HepG2 (cell line): ENCODE measurements around the gene SKI.

Experiments used
- CEBPB ChIP-seq: IDR thresholded peaks from 2 replicates; pipeline ENCODE4 v1.6.1; 2011; ENCODE audit warnings: low read depth, low read length, improper control_type of control experiment, borderline replicate concordance
- KAT7 ChIP-seq: IDR thresholded peaks from 2 replicates; pipeline ENCODE4 v1.6.1; 2018; ENCODE audit warnings: borderline replicate concordance, missing compliant biosample characterization
- MIXL1 ChIP-seq: IDR thresholded peaks from 2 replicates; pipeline ENCODE4 v1.6.1; 2016
- NR1H2 ChIP-seq: sonication (generic); formaldehyde crosslinking; IDR thresholded peaks from 2 replicates; pipeline ENCODE4 v1.8.1; 2022; ENCODE audit warnings: low read depth, missing genetic modification reagents, borderline replicate concordance
- POLR2AphosphoS5 ChIP-seq: IDR thresholded peaks from 2 replicates; pipeline ENCODE4 v1.6.1; 2012; ENCODE audit warnings: low read depth, low read length
- RAD21 ChIP-seq: fragments of 450-650 bp; formaldehyde crosslinking; IDR thresholded peaks from 2 replicates; pipeline ENCODE4 v1.5.0; 2020; ENCODE audit warnings: mild to moderate bottlenecking
- SRSF1 ChIP-seq: fragments of 200-400 bp; formaldehyde crosslinking; optimal IDR thresholded peaks from 2 replicates; pipeline ENCODE3; 2017; ENCODE audit warnings: mild to moderate bottlenecking, low read depth, low read length, moderate library complexity
- TAF1 ChIP-seq: sonication (generic); formaldehyde crosslinking; IDR thresholded peaks from 2 replicates; pipeline ENCODE4 v1.4.0; 2020; ENCODE audit warnings: missing genetic modification reagents
- TBP ChIP-seq: sonication (generic); formaldehyde crosslinking; IDR thresholded peaks from 2 replicates; pipeline ENCODE4 v1.5.0; 2020; ENCODE audit warnings: missing genetic modification reagents
- ZBTB49 ChIP-seq: sonication (generic); formaldehyde crosslinking; IDR thresholded peaks from 2 replicates; pipeline ENCODE4 v1.4.0; 2020; ENCODE audit warnings: missing genetic modification reagents, borderline replicate concordance
- ZNF24 ChIP-seq: fragments of 450-650 bp; IDR thresholded peaks from 2 replicates; pipeline ENCODE4 v1.6.1; 2017; ENCODE audit warnings: antibody characterized with exemption, mild to moderate bottlenecking
- TF ChIP-seq, protein P1 (sequence below): sonication (generic); formaldehyde crosslinking; conservative IDR thresholded peaks from 2 replicates; pipeline ENCODE4 v1.4.0; 2020; ENCODE audit warnings: missing genetic modification reagents
- TF ChIP-seq, protein P2 (sequence below): IDR thresholded peaks from 2 replicates; pipeline ENCODE4 v1.6.1; 2012; ENCODE audit warnings: low read depth, low read length, improper control_type of control experiment
- TF ChIP-seq, protein P3 (sequence below): sonication (generic); formaldehyde crosslinking; IDR thresholded peaks from 2 replicates; pipeline ENCODE4 v1.5.0; 2020; ENCODE audit warnings: mild to moderate bottlenecking, missing genetic modification reagents, moderate library complexity

- TF ChIP-seq, protein P1, sequence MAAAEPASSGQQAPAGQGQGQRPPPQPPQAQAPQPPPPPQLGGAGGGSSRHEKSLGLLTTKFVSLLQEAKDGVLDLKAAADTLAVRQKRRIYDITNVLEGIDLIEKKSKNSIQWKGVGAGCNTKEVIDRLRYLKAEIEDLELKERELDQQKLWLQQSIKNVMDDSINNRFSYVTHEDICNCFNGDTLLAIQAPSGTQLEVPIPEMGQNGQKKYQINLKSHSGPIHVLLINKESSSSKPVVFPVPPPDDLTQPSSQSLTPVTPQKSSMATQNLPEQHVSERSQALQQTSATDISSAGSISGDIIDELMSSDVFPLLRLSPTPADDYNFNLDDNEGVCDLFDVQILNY: no peak
- no peak for TF ChIP-seq SRSF1
- no peak for TF ChIP-seq MIXL1 (CRISPR knock-in tag)
- no peak for TF ChIP-seq TAF1 (CRISPR knock-in tag)
- TF ChIP-seq RAD21 (CRISPR knock-in tag): no peak
- no peak for TF ChIP-seq NR1H2 (CRISPR knock-in tag)
- TF ChIP-seq POLR2AphosphoS5: no peak
- TF ChIP-seq KAT7 (CRISPR knock-in tag): no peak
- TF ChIP-seq CEBPB: no peak
- no peak for TF ChIP-seq ZNF24
- TF ChIP-seq, protein P2, sequence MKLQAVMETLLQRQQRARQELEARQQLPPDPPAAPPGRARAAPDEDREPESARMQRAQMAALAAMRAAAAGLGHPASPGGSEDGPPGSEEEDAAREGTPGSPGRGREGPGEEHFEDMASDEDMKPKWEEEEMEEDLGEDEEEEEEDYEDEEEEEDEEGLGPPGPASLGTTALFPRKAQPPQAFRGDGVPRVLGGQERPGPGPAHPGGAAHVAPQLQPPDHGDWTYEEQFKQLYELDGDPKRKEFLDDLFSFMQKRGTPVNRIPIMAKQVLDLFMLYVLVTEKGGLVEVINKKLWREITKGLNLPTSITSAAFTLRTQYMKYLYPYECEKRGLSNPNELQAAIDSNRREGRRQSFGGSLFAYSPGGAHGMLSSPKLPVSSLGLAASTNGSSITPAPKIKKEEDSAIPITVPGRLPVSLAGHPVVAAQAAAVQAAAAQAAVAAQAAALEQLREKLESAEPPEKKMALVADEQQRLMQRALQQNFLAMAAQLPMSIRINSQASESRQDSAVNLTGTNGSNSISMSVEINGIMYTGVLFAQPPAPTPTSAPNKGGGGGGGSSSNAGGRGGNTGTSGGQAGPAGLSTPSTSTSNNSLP: no peak
- TF ChIP-seq, protein P3, sequence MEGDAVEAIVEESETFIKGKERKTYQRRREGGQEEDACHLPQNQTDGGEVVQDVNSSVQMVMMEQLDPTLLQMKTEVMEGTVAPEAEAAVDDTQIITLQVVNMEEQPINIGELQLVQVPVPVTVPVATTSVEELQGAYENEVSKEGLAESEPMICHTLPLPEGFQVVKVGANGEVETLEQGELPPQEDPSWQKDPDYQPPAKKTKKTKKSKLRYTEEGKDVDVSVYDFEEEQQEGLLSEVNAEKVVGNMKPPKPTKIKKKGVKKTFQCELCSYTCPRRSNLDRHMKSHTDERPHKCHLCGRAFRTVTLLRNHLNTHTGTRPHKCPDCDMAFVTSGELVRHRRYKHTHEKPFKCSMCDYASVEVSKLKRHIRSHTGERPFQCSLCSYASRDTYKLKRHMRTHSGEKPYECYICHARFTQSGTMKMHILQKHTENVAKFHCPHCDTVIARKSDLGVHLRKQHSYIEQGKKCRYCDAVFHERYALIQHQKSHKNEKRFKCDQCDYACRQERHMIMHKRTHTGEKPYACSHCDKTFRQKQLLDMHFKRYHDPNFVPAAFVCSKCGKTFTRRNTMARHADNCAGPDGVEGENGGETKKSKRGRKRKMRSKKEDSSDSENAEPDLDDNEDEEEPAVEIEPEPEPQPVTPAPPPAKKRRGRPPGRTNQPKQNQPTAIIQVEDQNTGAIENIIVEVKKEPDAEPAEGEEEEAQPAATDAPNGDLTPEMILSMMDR (CRISPR knock-in tag): no peak
- no peak for TF ChIP-seq ZBTB49 (CRISPR knock-in tag)
- no peak for TF ChIP-seq TBP
These were observed 107.8 kb downstream of the SKI start for GRCh38 chr1:2335721-2336455.
